PC-3 (cell line): Measurements from ENCODE around the gene DNAH1. TPM values are rescaled to one million over a fixed set of nuclear protein-coding genes. Genes with fewer than 3 reads are reported as not detected.

Experiments
- ATAC-seq: fragments of 200-7000 bp; cut with Tn5 transposase; 2 replicates; pipeline ENCODE4 v1.9.1; 2020; ENCODE audit warnings: mild to moderate bottlenecking, moderate library complexity
- BruUV-seq: library from RNA; stranded (reverse); fragments of 400-500 nt; replicated peaks from 2 replicates; lab custom pipeline; 2021; lab: Mats Ljungman, UMichigan
- CTCF ChIA-PET: fragments of 300-600 bp; sonication (Branson Sonifier 250); formaldehyde crosslinking; loops from one replicate; lab custom pipeline; 2022; ENCODE audit warnings: antibody characterized with exemption; lab: Charles Lee
- POLR2A ChIA-PET: fragments of 300-600 bp; sonication (Branson Sonifier 250); formaldehyde crosslinking; loops from one replicate; lab custom pipeline; 2022; ENCODE audit warnings: antibody characterized with exemption; ENCODE audit not compliant: unreplicated experiment; lab: Charles Lee
- DNase-seq: peaks from one replicate; pipeline ENCODE4 v3.0.0-alpha.2; 2015
- H2AFZ ChIP-seq: fragments of 300-600 bp; sonication (generic); 2 replicates; pipeline ENCODE4 v1.6.0; 2016; ENCODE audit warnings: antibody characterized with exemption, low read length
- H3F3A ChIP-seq: fragments of 300-600 bp; sonication (generic); one replicate; pipeline ENCODE4 v1.6.0; 2017; ENCODE audit warnings: antibody characterized with exemption, low read length, control low read depth, mild to moderate bottlenecking; ENCODE audit not compliant: unreplicated experiment
- H3K27ac ChIP-seq: fragments of 300-600 bp; sonication (generic); 2 replicates; pipeline ENCODE4 v1.5.1; 2016; ENCODE audit warnings: mild to moderate bottlenecking, low read length
- H3K27me3 ChIP-seq: fragments of 300-600 bp; sonication (generic); 2 replicates; pipeline ENCODE4 v1.6.1; 2016; ENCODE audit warnings: low read length, mixed read lengths
- H3K36me3 ChIP-seq: fragments of 300-600 bp; sonication (generic); 2 replicates; pipeline ENCODE4 v1.6.1; 2016; ENCODE audit warnings: low read depth, mixed run types, low read length, mixed read lengths
- H3K4me1 ChIP-seq: fragments of 300-600 bp; sonication (generic); 2 replicates; pipeline ENCODE4 v1.5.1; 2016; ENCODE audit warnings: low read length; ENCODE audit not compliant: insufficient read depth
- H3K4me2 ChIP-seq: fragments of 300-600 bp; sonication (generic); 2 replicates; pipeline ENCODE4 v1.6.0; 2016; ENCODE audit warnings: low read length
- H3K4me3 ChIP-seq: fragments of 300-600 bp; sonication (generic); 2 replicates; pipeline ENCODE4 v1.5.1; 2016; ENCODE audit warnings: mild to moderate bottlenecking, low read length, mixed read lengths
- H3K79me2 ChIP-seq: fragments of 300-600 bp; sonication (generic); 2 replicates; pipeline ENCODE4 v1.6.1; 2017; ENCODE audit warnings: low read length, mixed read lengths
- H3K9ac ChIP-seq: fragments of 300-600 bp; sonication (generic); 2 replicates; pipeline ENCODE4 v1.6.0; 2016; ENCODE audit warnings: mild to moderate bottlenecking, low read length
- H3K9me2 ChIP-seq: fragments of 300-600 bp; sonication (generic); replicated peaks from 2 replicates; pipeline ENCODE4 v1.6.1; 2016; ENCODE audit warnings: mixed run types, low read length, mixed read lengths
- H3K9me3 ChIP-seq: fragments of 300-600 bp; sonication (generic); 2 replicates; pipeline ENCODE4 v1.6.1; 2016; ENCODE audit warnings: low read length, mixed read lengths
- H4K20me1 ChIP-seq: fragments of 300-600 bp; sonication (generic); 2 replicates; pipeline ENCODE4 v1.6.1; 2016; ENCODE audit warnings: low read length, mixed read lengths
- CTCF ChIP-seq: fragments of 300-600 bp; sonication (generic); conservative IDR thresholded peaks from 2 replicates; pipeline ENCODE4 v1.5.1; 2017; ENCODE audit warnings: antibody characterized with exemption, low read depth, mild to moderate bottlenecking, low read length
- EZH2 ChIP-seq: fragments of 300-600 bp; sonication (generic); IDR thresholded peaks from one replicate; pipeline ENCODE4 v1.6.1; 2017; ENCODE audit warnings: antibody characterized with exemption, mild to moderate bottlenecking, low read length; ENCODE audit not compliant: unreplicated experiment
- EZH2phosphoT487 ChIP-seq: fragments of 300-600 bp; sonication (generic); IDR thresholded peaks from 2 replicates; pipeline ENCODE4 v1.6.1; 2018; ENCODE audit warnings: mild to moderate bottlenecking, antibody characterized with exemption, low read length, borderline replicate concordance
- intact Hi-C: fragments of 100-400 bp; cut with micrococcal nuclease; formaldehyde crosslinking; loops from 2 replicates; pipeline ENCODE4 v1.9.0; 2023
- total RNA-seq: library from RNA; depleted of rRNA; stranded (reverse); fragments of >200 nt; gene quantifications from 2 replicates; pipeline ENCODE4 v1.2.3, GENCODE V29; 2014

Gene DNAH1
- total RNA-seq, 1 experiment from 2014 or later, result 2.2 TPM

GRCh38 chr3:52359116-52359855, 43.2 kb downstream of the DNAH1 start:
- Histone ChIP-seq H4K20me1 (no peaks in the 10 kb centered on the region), H3F3A (no peaks in the 10 kb centered on the region)
- POLR2A ChIA-PET, result no interaction called here

GRCh38 chr3:52361011-52361410, 44.9 kb downstream of the DNAH1 start:
- H3K79me2 ChIP-seq, result no peaks in the 10 kb centered on the region
- intact Hi-C loops, result no loop called here
- BruUV-seq, result no TSS peak
- ATAC-seq (no peak), DNase-seq (no peak)
- H3K4me2 ChIP-seq, result no peak overlapping the region
- no peaks in the 10 kb centered on the region for H3K9me2 ChIP-seq
- H3K27me3 ChIP-seq, result no peaks in the 10 kb centered on the region
- H3K27ac ChIP-seq, result no peak overlapping the region
- no peak overlapping the region for H3K9ac ChIP-seq
- TF ChIP-seq EZH2phosphoT487 (no peak), EZH2 (no peak), CTCF (no peak)
- no peaks in the 10 kb centered on the region for H3K4me1 ChIP-seq
- no peaks in the 10 kb centered on the region for H3K36me3 ChIP-seq
- no peaks in the 10 kb centered on the region for H3K9me3 ChIP-seq
- no peak overlapping the region for H3K4me3 ChIP-seq
- H4K20me1 ChIP-seq, result no peaks in the 10 kb centered on the region
- no peaks in the 10 kb centered on the region for H3F3A ChIP-seq
- H2AFZ ChIP-seq, result no peak overlapping the region
- POLR2A ChIA-PET, result no interaction called here
- CTCF ChIA-PET, result no interaction called here

More at GRCh38 chr3:52359116-52359855, 43.2 kb downstream of the DNAH1 start:
- no peak overlapping the region for H3K9ac ChIP-seq
- ATAC-seq, result no peak
- BruUV-seq, result no TSS peak
- H3K79me2 ChIP-seq, result no peaks in the 10 kb centered on the region
- H2AFZ ChIP-seq, result no peak overlapping the region
- H3K4me3 ChIP-seq, result no peak overlapping the region
- DNase-seq, result no peak
- CTCF ChIA-PET, result no interaction called here
- no peaks in the 10 kb centered on the region for H3K27me3 ChIP-seq
- TF ChIP-seq CTCF (no peak), EZH2 (no peak), EZH2phosphoT487 (no peak)
- no peaks in the 10 kb centered on the region for H3K9me2 ChIP-seq
- no peaks in the 10 kb centered on the region for H3K9me3 ChIP-seq
- no peak overlapping the region for H3K4me2 ChIP-seq
- H3K27ac ChIP-seq, result no peak overlapping the region
- H3K36me3 ChIP-seq, result no peaks in the 10 kb centered on the region
- H3K4me1 ChIP-seq, result no peaks in the 10 kb centered on the region
- intact Hi-C loops, result no loop called here

- Histone ChIP-seq H3K79me2 (no peaks in the 10 kb centered on the region), H3K4me1 (no peaks in the 10 kb centered on the region), H3K9me3 (no peaks in the 10 kb centered on the region), H3K27me3 (no peaks in the 10 kb centered on the region), H3K9me2 (no peaks in the 10 kb centered on the region), H2AFZ (no peak overlapping the region), H3K4me3 (no peak overlapping the region), H3K36me3 (no peaks in the 10 kb centered on the region), H3K27ac (no peak overlapping the region), H3F3A (no peaks in the 10 kb centered on the region), H3K4me2 (no peak overlapping the region), H3K9ac (no peak overlapping the region), H4K20me1 (no peaks in the 10 kb centered on the region)
- ChIA-PET POLR2A (no interaction called here), CTCF (no interaction called here)
- intact Hi-C loops, result no loop called here
- no TSS peak for BruUV-seq
- TF ChIP-seq EZH2phosphoT487 (no peak), CTCF (no peak), EZH2 (no peak)
- no peak for ATAC-seq
- no peak for DNase-seq
These were observed 45.3 kb downstream of the DNAH1 start for GRCh38 chr3:52361454-52361853.
